Astrocyte (in vitro differentiated cells and primary cell): ENCODE results near the gene DNAJC19.

Experiments used
- EZH2 ChIP-seq: IDR thresholded peaks from 2 replicates; pipeline ENCODE4 v1.6.1; 2012; ENCODE audit warnings: mild to moderate bottlenecking, low read length, inconsistent platforms; ENCODE audit not compliant: insufficient read depth
- TF ChIP-seq, protein P1 (sequence below): IDR thresholded peaks from 2 replicates; pipeline ENCODE4 v1.5.1; 2011; ENCODE audit warnings: low read depth, mild to moderate bottlenecking, inconsistent platforms, low read length, moderate library complexity; ENCODE audit not compliant: insufficient read depth

DNA sequence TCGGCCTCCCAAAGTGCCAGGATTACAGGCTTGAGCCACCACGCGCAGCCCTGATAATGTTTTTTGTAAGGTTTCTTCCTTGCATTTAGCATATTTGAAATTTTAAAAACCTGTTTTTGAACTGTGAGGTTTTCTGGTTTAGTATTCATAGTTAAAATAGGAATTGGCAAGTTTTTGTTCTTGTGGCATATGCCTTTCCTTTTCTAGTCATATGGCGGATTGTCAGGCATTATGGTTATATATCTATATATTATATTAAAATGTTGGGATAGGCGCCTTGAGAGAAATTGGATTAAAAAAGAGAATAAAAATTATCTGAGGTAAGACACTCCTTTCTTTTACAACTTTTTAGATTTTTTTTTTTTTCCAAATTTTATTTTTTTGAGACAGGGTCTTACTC lies 48.7 kb downstream of the DNAJC19 start:
- TF ChIP-seq, protein P1, sequence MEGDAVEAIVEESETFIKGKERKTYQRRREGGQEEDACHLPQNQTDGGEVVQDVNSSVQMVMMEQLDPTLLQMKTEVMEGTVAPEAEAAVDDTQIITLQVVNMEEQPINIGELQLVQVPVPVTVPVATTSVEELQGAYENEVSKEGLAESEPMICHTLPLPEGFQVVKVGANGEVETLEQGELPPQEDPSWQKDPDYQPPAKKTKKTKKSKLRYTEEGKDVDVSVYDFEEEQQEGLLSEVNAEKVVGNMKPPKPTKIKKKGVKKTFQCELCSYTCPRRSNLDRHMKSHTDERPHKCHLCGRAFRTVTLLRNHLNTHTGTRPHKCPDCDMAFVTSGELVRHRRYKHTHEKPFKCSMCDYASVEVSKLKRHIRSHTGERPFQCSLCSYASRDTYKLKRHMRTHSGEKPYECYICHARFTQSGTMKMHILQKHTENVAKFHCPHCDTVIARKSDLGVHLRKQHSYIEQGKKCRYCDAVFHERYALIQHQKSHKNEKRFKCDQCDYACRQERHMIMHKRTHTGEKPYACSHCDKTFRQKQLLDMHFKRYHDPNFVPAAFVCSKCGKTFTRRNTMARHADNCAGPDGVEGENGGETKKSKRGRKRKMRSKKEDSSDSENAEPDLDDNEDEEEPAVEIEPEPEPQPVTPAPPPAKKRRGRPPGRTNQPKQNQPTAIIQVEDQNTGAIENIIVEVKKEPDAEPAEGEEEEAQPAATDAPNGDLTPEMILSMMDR, result no peak
- TF ChIP-seq EZH2, result no peak
